ENCODE measurements around the gene CHAC1. TPM values are rescaled to one million over a fixed set of nuclear protein-coding genes. Genes with fewer than 3 reads are reported as not detected.

Gene CHAC1
- total and polyA plus RNA-seq, 2 of the 13 experiments (the other 11 are each of a cell fraction or from before 2014, with no cell fraction given) = 0.44 TPM; not detected in 1

DNA sequence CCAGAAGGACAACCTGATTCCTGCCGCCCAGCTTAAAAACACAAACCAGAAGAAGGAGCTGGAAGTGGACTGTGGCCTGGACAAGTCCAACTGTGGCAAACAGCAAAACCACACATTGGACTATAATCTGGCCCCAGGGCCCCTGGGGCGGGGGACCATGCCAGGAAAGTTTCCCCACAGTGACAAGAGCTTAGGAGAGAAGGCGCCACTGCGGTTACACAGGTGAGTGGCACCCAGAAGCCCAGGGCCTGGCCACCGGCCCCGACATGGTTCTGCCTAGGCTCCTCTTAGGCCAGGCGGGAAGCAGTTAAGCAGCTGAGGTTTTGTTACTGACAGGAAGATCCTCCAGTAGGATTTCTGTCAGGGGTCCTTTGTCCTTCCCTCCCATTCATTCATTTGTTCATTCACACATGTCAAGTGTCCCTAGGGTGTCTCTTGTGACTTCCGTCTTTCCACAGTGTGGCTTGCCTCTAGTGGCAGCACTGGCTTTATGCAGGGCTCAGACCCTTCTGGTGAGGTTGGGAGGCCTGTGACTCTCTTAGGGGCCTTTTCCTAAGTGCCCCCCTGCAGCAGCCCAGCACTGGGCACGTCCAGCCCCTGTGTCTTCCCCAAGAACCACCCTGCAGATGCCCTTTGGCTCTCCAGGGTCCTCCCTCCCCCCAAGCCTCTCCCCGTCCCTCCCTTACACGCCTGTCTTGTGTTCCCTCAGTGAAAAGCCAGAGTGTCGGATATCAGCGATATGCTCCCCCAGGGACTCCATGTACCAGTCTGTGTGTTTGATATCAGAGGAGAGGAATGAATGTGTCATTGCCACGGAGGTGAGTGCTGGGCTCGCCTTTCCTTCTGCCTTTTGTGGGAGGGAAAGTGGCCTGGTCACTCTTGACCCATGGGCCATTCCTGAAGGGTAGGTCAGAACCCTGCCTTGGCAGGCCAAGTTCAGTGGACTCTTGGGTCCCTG is 16.3 kb upstream of the CHAC1 start (continued):
- TF ChIP-seq SP2 (CRISPR knock-in tag; IDR thresholded peaks at IDR 0.05) (0 out of 2 replicates have a peak, but pooled peaks have one; percentile 37), HOXA3 (CRISPR knock-in tag; IDR thresholded peaks at IDR 0.05) (peak; percentile 49), ZMAT5 (CRISPR knock-in tag; IDR thresholded peaks at IDR 0.05; ENCODE audit: borderline replicate concordance, low read depth) (no peak), ZNF574 (CRISPR knock-in tag; IDR thresholded peaks at IDR 0.05) (peak; percentile 41; the same call in 1 of the 2 replicates), KLF6 (CRISPR knock-in tag; IDR thresholded peaks at IDR 0.05) (no peak), HIC2 (CRISPR knock-in tag; IDR thresholded peaks at IDR 0.05; ENCODE audit: low read depth) (0 out of 2 replicates have a peak, but pooled peaks have one; percentile 55), NFYC (CRISPR knock-in tag; IDR thresholded peaks at IDR 0.05) (peak; percentile 50; the same call in 1 of the 2 replicates), ZC3H4 (CRISPR knock-in tag; IDR thresholded peaks at IDR 0.05; ENCODE audit: borderline replicate concordance) (no peak), ZNF441 (CRISPR knock-in tag; IDR thresholded peaks at IDR 0.05; ENCODE audit: borderline replicate concordance) (no peak), ZFY (CRISPR knock-in tag; IDR thresholded peaks at IDR 0.05) (peak; percentile 43; the same call in 1 of the 2 replicates), ZNF335 (CRISPR knock-in tag; IDR thresholded peaks at IDR 0.05) (no peak), ZSCAN31 (CRISPR knock-in tag; IDR thresholded peaks at IDR 0.05; ENCODE audit: low read depth) (0 out of 2 replicates have a peak, but pooled peaks have one; percentile 35), ZBTB37 (CRISPR knock-in tag; IDR thresholded peaks at IDR 0.05) (0 out of 2 replicates have a peak, but pooled peaks have one; percentile 49), LBX2 (CRISPR knock-in tag; IDR thresholded peaks at IDR 0.05; ENCODE audit: borderline replicate concordance) (0 out of 2 replicates have a peak, but pooled peaks have one; percentile 57), ZNF24 (IDR thresholded peaks at IDR 0.05) (0 out of 2 replicates have a peak, but pooled peaks have one; percentile 54), CENPT (CRISPR knock-in tag; IDR thresholded peaks at IDR 0.05; ENCODE audit: low read depth) (no peak), ZNF253 (CRISPR knock-in tag; IDR thresholded peaks at IDR 0.05; ENCODE audit: borderline replicate concordance) (no peak), ZNF816 (CRISPR knock-in tag; IDR thresholded peaks at IDR 0.05; ENCODE audit: borderline replicate concordance) (no peak), ZNF329 (CRISPR knock-in tag; IDR thresholded peaks at IDR 0.05; ENCODE audit: low read depth) (no peak), ARNTL (CRISPR knock-in tag; IDR thresholded peaks at IDR 0.05) (no peak), ESRRA (CRISPR knock-in tag; IDR thresholded peaks at IDR 0.05; ENCODE audit: low read depth) (0 out of 2 replicates have a peak, but pooled peaks have one; percentile 21), MTF1 (CRISPR knock-in tag; IDR thresholded peaks at IDR 0.05) (no peak)
